Lung (tissue), 12 donors: ENCODE measurements around the gene RIMKLB. TPM values are rescaled to one million over a fixed set of nuclear protein-coding genes. Genes with fewer than 3 reads are reported as not detected.

Source experiments
- ATAC-seq: fragments of 200-7000 bp; cut with Tn5 transposase; one replicate; pipeline ENCODE4 v1.9.1; 2020; ENCODE audit warnings: moderate number of reproducible peaks; ENCODE audit not compliant: insufficient read depth, low FRiP score
- DNase-seq, 3 donors: peaks; one replicate each; pipeline ENCODE4 v3.0.0-alpha.2; 2013 to 2017
- H3K27ac ChIP-seq, 2 donors: one replicate each; pipeline ENCODE4 v1.5.1; 2013; ENCODE audit warnings: mild to moderate bottlenecking in 2 of 2, moderate library complexity in 2 of 2, control low read depth in 1 of 2, inconsistent platforms in 1 of 2, low read depth in 1 of 2, low read length in 1 of 2
- H3K27me3 ChIP-seq, 3 donors: one replicate each; pipeline ENCODE4 v1.5.1; 2013; ENCODE audit warnings: low read length in 2 of 3; ENCODE audit not compliant: control insufficient read depth in 3 of 3, insufficient read depth in 3 of 3
- H3K36me3 ChIP-seq, 4 donors: one replicate each; pipeline ENCODE4 v1.5.1; 2013; ENCODE audit warnings: low read length in 4 of 4, mild to moderate bottlenecking in 1 of 4, moderate library complexity in 1 of 4; ENCODE audit not compliant: control insufficient read depth in 4 of 4, insufficient read depth in 4 of 4
- H3K4me1 ChIP-seq, 5 donors: one replicate each; pipeline ENCODE4 v1.5.1; 2013; ENCODE audit warnings: low read length in 5 of 5, mild to moderate bottlenecking in 2 of 5, moderate library complexity in 1 of 5; ENCODE audit not compliant: control insufficient read depth in 5 of 5, insufficient read depth in 5 of 5
- H3K4me3 ChIP-seq: one replicate; pipeline ENCODE4 v1.5.1; 2013; ENCODE audit warnings: mild to moderate bottlenecking, control low read depth, moderate library complexity
- H3K9ac ChIP-seq, 2 donors: one replicate each; pipeline ENCODE4 v1.5.1; 2013; ENCODE audit warnings: low read length in 2 of 2, control low read depth in 1 of 2; ENCODE audit not compliant: insufficient read depth in 1 of 2
- H3K9me3 ChIP-seq, 4 donors: one replicate each; pipeline ENCODE4 v1.5.1; 2013; ENCODE audit warnings: low read length in 3 of 4, mild to moderate bottlenecking in 1 of 4, moderate library complexity in 1 of 4; ENCODE audit not compliant: control insufficient read depth in 4 of 4, insufficient read depth in 3 of 4
- CTCF ChIP-seq: IDR thresholded peaks from 2 replicates; pipeline ENCODE4 v1.5.1; 2012; ENCODE audit warnings: mild to moderate bottlenecking; ENCODE audit errors: control extremely low read depth, extremely low read depth
- WGBS, 2 donors: extraction: QIAGEN DNeasy Blood & Tissue Kit; methylation state at CpG; one replicate each; pipeline ENCODE4 v1.1.7; 2013; 5-methylcytosine and 5-hydroxymethylcytosine counted together
- polyA plus RNA-seq, 2 donors: library from polyadenylated mRNA; stranded (reverse); fragments of 200-250 nt; gene quantifications; one replicate each; pipeline ENCODE4 v1.2.1, GENCODE V29; 2013
- total RNA-seq, 2 donors: library from RNA; depleted of rRNA in 1 of 2; stranded (reverse); fragments of >200 nt in 1 of 2; gene quantifications; one replicate each; pipeline ENCODE4 v1.2.1, GENCODE V29; 2014 to 2021
- donor health status: control.
- donor health status: control.
- donor health status: Bipolar disorder and iron deficiency.
- donor health status: healthy.
- donor health status: DM: yes; HTN: yes; CAD: no.

The RIMKLB gene
- total and polyA plus RNA-seq, 4 donors, result 19.9 to 95.1 (median 35.7) TPM

DNA sequence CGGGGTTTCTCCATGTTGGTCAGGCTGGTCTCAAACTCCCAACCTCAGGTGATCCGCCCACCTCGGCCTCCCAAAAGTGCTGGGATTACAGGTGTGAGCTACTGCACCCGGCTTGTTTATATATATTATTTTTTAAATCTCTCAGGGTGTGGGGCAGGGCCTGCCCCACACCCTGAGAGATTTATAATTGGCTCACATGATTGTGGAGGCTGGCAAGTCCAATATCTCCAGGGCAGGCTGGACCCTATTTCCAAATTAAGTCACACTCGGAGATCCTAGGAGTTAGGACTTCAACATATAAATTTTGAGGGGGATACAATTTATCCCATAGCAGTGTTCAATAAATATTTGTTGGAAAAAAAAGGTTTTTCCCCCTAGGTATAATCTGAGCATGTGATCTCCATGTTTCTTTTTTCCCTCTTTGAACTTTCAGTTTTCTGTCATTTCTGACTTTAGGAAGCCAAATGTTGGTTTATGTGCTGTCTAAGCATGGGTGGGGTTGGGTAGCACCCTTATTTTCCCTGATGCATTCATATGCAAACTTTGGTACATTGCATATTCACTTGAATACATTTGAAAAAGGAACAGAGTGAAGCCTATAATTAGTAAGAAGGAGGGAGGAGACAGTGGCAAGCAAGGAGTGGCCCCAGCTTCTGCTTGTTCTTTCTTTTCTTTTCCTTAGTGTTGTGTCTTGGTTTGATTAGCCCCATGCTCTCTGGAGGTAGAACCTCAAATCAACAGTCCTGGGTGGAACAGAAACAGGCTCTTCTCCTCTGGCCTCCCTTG is 116.0 kb downstream of the RIMKLB start:
- Histone ChIP-seq H3K4me1 (no peaks in the 10 kb centered on the region), H3K9ac (no peak overlapping the region), H3K9me3 (no peaks in the 10 kb centered on the region), H3K27me3 (no peaks in the 10 kb centered on the region), H3K36me3 (no peaks in the 10 kb centered on the region), H3K27ac (no peak overlapping the region), H3K4me3 (no peak overlapping the region)
- TF ChIP-seq CTCF, result no peak
- ATAC-seq (no peak), DNase-seq (no peak)
- WGBS, 2 donors, result 70 to 87% methylated on average over 5 of the region's 5 CpGs

GRCh38 chr12:8816448-8817050 is 118.8 kb downstream of the RIMKLB start:
- Histone ChIP-seq H3K36me3 (no peaks in the 10 kb centered on the region), H3K27ac (no peak overlapping the region), H3K9me3 (no peaks in the 10 kb centered on the region), H3K4me1 (no peaks in the 10 kb centered on the region), H3K4me3 (no peak overlapping the region), H3K9ac (no peak overlapping the region), H3K27me3 (no peaks in the 10 kb centered on the region)
- DNase-seq (no peak), ATAC-seq (no peak)
- TF ChIP-seq CTCF, result no peak
- WGBS, 2 donors, result 76 to 87% methylated on average over 3 of the region's 3 CpGs

DNA sequence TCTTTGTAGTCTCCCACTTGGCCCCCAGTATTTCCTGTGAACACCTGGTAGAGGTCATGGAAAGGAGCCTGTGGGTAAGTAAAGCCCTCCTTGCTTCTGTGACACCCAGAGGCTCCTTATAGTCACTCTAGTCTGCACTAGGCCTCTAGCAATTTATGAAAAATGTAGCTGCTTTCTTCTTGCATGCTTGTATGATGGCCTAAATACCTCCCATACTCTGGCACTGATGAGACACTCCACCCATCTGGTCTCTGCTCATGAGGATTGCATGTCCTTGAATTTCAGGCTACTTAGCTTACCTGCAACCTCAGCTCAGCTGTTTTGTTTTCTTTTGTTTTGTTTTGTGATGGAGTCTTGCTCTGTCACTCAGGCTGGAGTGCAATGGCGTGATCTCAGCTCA is 120.1 kb downstream of the RIMKLB start:
- Histone ChIP-seq H3K9ac (no peak overlapping the region), H3K4me3 (no peak overlapping the region), H3K36me3 (no peaks in the 10 kb centered on the region), H3K9me3 (no peaks in the 10 kb centered on the region), H3K4me1 (no peaks in the 10 kb centered on the region), H3K27me3 (no peaks in the 10 kb centered on the region), H3K27ac (no peak overlapping the region)
- WGBS, 2 donors, result 92 to 100% methylated on average over 1 of the region's 1 CpG
- TF ChIP-seq CTCF, result no peak
- no peak for ATAC-seq
- DNase-seq, result no peak
